ENCODE results near the gene MIB2.

MIB2 gene

DNA sequence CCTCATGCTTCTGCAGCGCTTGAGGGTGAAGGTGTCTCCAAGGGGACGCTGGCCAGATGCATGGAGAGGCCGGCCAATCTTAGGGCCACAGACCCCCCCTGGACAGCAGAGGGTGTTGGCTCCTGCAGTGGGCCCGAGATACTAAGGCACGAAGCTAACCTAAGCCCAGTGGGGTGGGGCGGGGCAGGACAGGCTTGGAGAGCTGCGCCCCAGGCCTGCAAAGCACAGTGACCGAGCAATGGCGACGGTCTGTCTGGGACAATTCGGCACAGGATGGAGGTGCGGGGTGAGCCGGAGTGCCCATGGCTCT lies 16.6 kb upstream of the MIB2 start:
- no peak for FAIRE-seq

DNA sequence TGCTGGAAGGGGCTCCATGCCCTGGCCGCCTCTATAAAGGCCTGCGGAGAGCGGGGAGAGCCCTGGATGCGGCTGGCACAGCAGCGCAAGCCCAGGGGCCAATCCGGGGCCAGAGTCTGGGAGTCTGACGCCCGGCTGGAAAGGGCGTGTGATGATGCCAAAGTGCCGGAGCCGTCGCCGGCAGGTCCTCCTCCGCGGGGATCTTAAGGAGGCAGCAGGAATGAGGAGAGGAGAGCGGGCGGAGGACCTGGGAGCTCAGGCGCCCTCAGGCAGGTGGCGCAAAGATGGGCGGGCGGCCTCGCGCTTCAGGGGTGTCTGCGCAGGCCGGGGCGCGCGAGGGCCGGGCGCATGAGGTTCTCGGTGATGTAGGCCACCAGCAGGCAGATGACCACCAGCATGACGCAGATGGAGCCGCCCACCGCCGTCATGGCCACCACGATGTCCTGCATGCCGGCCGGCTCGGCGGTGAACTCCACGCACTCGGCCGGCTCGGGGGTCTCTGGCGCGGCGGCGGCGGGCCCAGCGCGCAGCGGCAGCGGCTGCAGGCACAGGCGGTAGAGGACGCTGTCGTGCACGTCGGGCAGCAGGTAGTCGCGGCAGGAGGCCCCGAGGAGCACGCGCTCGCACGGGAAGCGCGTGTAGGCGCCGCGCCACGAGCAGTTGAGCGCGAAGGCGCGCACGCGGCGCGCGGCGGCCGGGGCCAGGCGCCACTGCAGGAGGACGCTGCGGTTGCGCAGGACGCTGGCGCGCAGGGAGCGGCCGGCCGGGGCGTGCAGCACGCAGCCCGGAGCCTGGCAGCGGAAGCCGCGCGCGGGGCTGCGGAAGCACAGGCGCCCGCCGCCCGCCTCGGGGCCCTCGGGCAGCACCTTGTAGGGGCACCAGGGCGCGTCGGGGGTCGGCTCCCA lies 16.0 kb upstream of the MIB2 start:
- no peak for FAIRE-seq

DNA sequence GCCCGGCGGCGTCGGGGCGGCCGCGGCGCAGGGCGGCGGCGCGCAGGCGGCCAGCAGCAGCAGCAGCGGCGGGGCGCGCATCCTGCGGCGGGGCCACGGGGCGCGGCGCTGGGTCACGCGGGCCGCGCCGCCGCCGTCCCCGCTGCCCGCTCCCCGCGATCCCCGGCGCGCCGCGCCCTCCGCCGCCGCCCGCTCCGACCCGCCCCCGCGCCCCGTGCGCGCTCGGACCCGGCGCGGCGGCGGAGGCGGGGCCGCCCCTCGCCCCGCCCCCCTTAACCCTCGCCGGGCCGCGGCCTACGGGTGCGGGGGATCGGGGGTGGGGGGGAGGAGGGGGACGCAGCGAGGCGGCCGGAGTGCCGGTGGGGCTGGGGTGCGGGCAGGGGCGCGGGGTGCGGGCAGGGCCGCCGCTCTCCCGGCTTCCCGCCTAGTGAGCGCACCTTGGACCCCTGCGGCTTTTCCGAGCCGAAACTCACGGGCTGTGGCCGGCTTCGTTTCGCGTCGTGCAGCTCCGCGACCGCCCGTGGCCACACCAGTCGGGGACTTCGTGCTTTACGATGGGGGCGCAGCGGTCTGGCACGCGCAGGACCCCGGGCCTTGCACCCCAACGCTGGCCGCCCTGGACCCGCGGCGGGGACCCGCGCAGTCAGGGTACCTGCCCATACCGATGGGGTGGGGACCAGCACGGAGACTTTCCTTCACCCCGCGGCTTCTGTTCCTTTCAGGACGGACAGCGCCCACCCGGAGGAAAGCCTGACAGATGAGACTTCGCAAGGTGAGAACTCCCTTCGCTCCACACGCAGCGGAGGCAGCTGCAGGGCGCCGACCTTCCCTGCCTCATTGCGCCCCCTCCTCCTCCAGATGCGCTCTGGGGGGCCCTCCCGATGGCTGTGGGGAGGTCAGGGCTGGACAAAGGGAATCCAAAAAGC lies 15.1 kb upstream of the MIB2 start, which contains the start of gene FNDC10:
FNDC10 (minus strand) TSS at position 201 of the 926 bp plus-strand sequence; CDS start at position 81, 120 bp downstream.
- no peak for FAIRE-seq

DNA sequence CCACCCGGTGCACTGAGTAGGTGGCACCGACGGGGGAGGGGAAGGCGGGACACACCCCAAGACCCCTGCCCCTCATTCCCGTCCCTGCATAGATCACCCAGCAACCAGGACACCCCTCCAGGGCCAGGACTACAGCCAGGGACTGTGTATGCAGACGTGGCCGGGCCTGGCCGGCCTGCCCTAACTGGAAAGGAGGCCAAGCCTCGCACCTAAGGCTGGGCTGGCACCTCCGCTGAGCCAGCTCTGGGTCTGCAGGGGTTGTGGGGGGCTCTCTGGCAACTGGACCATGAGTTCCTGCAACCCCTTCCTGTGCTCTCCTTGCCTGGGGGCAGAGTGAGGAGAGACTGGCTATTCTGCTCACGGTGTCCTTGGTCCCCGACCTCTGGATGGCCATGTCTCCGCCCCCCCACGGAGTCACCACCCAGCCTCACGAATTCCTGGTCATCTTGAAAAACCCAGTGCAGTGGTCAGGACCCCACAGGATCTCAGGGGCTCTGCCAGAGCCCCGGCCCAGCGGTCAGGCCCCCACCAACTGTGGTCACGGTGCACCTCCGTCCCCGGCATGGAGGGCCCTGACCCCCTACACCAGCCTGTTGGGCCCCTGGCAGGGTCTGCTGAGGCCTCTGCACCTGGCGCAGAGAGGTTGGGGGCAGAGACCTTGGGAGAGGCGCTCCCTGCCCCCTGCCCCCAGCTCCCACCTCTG lies 14.3 kb upstream of the MIB2 start:
- no peak for FAIRE-seq

DNA sequence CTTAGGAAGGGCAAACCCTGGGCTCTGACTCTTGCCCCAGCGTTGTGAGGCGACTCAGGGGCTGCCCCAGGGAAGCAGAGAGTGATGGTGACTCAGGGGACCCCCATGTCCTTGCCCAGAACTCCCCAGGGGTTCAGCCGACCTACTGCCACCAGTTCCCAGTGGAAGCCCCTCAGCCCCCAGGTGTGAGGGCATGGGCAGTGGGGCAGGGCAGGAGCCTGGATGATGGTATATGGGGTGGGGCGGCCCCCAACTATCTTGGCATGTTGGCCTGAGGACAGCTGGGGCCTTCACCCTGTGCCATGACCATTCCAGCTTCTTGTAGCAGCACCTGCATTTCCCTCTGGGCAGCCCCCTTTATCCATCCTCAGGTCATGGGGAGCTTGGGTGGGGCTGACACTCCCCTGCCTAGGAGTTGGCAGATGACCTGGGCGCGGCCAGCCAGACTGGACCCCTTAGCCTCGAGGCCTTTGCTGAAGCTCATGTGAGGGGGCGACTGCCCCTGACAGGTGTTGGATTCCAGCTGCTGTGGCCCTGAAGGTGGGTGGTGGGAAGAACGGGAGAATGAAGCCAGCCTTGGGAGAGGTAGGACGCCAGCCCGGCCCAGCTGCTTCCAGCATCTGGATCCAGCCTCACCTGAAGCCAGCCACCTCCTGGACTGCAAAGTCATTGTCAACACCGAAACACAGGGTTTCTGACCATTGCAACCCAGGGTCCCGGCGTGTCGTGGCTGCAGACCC lies 13.6 kb upstream of the MIB2 start:
- FAIRE-seq = no peak

DNA sequence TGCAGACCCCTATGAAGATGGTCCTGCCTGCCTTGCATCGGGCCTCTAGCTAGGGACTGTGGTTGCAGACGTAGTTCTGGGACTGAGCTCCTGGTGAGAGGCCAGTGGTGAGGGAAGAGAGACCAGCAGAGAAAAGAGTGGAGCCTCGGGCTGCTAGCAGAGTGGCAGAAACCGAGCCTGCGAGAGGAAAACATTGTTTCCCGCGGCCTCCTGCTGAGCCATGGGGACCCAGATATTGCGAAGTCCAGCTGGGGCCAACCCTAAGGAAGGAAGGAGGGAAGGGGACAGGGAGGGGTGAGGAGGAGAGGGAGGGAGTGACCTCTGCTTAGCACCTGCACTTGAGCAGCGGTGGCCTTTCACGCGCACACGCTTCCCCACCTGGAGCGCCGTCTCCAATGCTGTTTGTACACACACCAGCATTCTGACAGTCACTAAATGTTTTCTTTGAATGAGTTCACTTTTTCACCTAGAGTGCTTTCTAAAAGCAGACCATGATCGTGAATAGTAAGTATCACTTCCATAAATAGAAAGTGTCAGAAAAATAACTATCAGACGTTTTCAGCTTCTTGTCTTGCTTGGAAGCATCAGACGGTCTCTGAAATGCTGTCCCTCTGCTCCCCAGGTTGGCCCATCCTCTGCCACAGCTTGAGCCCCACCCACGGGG lies 12.9 kb upstream of the MIB2 start:
- FAIRE-seq = no peak

DNA sequence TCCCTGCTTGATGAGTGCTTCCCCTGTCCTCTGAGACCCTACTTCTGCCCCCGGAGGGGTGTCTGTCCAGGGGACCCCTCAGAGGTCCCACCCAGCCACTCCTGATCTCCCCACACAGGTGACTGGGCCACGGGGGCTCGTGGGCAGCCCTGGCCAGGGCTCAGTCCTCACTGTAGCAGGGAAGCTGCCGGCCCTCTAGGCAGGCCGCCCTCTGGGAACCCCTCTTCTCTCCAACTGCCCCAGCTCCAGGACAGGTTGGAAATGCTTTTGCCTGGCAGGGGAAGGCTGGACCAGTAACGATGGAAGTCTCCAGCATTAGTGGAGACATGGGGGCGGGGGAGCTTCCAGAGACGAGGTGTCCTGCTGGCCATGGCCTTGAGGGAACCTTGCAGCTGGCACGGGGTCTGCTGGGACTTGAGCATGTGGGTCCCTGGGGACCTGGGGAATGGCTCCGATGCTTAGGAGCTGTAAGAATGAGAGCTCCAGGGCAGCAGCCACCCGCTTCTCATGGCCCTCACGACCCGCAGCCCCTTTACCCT lies 12.3 kb upstream of the MIB2 start:
- FAIRE-seq = no peak

DNA sequence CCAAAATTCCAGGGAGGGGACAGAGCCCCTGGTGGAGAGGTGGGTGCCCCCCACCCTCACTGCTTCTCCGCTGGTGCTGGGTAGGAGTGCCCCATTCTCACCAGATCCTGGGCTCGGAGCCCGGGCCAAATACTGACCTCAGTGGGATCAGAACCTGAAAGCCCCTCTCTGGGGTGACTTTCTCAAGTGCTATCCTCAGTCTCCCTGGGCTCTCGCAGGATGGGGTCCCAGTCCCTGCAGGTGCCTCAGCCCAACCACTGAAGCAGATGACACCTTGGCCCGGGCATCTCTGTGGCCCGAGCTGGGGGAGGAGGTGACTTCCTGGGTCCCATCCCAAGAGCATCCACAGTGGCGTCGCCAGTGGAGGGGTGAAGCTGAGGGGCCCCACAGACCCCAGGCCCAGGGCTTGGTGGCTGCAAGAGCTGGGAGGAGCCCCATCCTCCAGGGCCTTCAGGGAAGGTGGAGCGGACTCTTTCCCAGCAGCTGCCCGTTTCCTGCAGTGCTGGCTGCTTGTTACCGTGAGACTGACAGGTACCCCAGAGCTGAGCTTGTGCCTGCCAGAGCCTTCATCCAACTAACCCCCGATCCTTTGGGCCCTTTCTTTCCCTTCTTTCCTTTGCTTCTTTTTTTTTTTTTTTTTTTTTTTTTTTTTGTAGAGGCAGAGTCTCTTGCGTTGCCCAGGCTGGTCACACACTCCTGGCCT lies 11.5 kb upstream of the MIB2 start:
- no peak for FAIRE-seq

DNA sequence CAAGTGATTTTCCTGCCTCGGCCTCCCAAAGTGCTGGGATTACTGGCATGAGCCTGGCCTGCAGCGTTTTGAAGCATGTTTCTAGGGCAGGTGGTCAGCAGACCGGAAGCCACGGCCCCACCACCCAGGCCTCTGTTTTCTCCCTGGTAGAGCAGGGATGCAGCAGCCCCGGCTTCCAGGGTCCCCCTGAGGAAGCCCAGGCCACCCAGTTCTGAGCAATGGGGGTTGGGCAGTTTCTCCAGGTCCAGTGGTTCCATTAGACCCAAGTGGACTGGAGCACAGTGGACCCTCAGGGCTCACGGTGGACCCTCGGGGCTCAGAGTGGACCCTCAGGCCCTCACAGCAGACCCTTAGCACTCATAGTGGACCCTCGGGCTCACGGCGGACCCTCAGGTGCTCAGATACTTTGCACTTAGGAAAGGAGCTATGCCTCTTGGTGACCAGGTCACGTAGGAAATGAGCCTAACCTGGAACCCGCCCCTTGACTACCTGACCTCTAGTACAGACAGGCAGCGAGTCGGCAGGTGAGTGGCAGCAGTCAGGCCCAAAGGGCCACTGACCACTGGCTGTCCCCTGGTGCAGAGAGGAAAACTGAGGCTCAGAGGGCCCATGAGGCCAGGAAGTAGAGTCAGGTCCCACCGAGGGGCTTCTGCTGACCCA lies 10.8 kb upstream of the MIB2 start:
- no peak for FAIRE-seq

DNA sequence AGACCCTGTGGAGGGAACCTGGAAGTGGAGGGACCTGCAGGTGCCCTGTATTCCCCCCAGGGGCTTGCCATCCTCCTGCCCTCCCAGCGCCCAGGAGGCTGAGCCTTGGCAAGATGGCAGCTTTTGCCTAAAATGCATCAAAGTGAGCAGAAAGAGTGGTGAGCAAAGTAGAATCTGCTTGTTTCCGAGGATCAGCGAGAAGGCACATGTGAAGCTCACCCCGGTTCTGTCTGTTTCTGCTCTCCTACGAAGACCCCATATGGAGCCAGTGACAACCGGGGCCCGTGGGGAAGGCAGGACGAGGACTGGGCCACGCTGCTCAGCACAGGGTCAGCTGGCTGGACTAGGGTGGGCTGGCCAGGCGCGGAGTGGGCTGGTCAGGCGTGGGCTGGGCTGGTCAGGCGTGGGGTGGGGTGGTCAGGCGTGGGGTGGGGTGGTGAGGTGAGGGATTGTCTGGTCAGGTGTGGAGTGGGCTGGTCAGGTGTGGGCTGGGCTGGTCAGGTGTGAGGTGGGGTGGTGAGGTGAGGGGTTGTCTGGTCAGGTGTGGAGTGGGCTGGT lies 10.2 kb upstream of the MIB2 start:
- no peak for FAIRE-seq

DNA sequence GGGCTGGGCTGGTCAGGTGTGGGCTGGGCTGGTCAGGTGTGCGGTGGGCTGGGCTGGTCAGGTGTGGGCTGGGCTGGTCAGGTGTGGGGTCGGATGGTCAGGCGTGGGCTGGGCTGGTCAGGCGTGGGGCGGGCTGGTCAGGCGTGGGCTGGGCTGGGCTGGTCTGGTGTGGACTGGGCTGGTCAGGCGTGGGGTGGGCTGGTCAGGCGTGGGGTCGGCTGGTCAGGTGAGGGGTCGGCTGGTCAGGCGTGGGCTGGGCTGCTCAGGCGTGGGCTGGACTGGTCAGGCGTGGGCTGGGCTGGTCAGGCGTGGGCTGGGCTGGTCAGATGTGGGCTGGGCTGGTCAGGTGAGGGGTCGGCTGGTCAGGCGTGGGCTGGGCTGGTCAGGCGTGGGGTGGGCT lies 9.6 kb upstream of the MIB2 start:
- FAIRE-seq = no peak

DNA sequence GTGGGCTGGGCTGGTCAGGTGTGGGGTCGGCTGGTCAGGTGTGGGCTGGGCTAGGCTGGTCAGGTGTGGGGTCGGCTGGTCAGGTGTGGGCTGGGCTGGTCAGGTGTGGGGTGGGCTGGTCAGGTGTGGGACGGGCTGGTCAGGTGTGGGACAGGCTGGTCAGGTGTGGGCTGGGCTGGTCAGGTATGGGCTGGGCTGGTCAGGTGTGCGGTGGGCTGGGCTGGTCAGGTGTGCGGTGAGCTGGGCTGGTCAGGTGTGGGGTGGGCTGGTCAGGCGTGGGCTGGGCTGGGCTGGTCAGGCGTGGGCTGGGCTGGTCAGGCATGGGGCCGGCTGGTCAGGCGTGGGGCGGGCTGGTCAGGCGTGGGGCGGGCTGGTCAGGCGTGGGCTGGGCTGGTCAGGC lies 9.1 kb upstream of the MIB2 start:
- FAIRE-seq = no peak

DNA sequence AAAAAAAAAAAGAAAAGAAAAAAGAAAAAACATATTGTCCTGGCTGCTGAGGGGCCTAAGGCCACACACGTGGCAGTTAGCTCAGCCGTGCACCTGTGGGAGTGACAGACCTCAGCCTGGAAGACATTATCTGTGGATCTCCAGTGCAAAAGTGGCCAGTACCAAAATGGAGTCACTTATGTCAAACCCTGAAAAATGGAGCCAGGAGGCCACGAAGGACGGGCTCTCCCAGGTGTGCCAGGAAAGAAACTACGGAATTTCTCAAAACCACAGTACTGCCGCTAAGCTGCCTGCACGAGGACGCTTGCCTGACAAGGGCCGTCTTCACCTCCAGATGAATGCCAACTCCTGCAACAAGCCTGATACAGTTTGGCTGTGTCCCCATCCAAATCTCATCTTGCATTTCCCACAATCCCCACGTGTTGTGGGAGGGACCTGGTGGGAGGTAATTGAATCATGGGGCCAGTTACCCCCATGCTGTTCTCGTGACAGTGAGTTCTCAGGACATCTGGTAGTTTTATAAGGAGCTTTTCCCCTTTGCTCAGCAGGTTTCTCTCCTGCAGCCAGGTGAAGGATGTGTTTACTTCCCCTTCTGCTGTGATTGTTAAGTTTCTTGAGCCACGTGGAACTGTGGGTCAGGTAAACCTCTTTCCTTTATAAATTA lies 5.3 kb upstream of the MIB2 start:
- FAIRE-seq = no peak

DNA sequence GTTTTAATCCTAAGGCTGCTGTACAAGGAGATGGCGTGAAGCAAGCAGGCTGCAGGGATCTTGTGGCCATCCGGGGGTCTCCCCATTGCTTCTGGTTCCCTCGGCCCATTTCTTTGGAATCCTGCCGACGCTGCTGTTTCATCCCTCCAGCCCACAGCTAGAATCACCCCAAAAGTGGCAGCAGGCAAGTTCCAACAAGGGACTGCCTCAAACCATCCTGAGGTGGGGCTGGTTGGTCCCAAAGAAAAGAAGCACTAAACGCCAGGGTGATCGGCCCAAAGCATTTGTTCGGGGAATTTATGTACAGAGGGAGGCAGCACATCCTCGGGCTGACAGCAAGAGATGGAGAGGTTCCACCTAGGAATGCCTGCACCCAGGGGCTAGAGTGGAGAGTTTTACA lies 4.5 kb upstream of the MIB2 start:
- FAIRE-seq = no peak

DNA sequence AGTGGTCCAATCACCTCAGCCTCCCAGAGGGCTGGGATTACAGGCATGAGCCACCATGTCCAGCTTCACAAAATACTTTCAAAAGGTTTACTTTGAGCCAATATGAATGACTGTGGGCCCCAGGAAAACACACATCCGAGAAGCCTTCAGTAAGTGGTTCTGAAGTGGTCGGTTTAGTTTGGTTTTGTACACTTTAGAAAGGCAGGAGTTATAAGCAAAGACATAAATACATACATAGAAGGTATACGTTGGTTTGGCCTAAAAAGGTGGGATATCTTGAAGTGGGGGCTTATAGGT lies 3.2 kb upstream of the MIB2 start:
- no peak for FAIRE-seq

DNA sequence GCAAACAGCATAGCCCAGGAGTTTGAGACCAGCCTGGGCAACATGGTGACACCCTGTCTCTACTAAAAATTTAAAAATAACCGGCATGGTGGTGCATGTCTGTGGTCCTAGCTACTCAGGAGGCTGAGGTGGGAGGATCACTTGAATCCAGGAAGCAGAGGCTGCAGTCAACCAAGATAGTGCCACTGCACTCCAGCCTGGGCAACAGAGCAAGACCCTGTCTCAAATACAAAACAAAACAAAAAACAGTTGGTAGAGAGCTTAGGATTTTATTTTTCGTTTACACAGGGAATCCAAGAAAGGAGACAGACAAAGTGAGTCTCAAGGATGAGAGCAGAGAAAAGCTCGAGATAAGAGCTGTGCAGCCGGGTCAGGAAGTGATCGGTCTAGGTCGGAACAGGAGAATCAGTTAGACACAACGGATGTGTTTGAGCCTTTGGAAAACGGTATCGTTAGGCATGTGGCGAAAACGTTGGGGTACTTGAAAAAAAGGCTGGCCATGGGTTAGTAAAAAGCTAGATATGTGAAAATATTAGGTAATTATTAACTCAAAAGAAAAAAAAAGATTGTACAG lies 1.7 kb upstream of the MIB2 start:
- FAIRE-seq = no peak

DNA sequence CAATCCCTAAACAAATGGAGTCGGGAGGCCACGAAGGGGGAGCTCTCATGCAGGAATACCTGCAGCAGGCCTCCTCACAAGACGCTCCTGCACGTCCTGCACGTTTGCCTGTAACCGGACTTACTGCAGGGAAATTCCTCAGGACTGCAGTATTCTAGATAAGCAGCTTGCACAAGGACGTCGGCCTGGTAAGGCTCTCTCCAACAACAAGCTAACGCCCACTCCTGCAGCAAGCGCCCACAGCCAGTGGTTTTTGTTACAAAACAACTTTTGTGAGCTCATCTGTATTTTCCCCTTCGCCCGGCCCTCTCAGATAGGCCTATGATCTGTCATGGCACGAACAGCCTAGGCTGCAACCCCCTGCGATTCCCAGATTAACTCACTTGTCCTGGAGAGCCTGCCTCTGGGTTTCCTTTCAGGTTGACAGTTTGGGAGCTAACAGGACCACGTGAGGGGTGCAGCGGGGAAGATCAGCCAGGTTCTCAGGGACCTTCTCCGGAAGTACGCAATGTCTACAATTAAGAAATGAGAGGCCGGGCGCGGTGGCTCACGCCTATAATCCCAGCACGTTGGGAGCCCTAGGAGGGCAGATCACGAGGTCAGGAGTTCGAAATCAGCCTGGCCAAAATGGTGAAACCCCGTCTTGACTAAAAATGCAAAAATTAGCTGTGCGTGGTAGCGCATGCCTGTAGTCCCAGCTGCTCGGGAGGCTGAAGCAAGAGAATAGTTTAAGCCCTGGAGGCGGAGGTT lies 921 bp upstream of the MIB2 start:
- FAIRE-seq = no peak

DNA sequence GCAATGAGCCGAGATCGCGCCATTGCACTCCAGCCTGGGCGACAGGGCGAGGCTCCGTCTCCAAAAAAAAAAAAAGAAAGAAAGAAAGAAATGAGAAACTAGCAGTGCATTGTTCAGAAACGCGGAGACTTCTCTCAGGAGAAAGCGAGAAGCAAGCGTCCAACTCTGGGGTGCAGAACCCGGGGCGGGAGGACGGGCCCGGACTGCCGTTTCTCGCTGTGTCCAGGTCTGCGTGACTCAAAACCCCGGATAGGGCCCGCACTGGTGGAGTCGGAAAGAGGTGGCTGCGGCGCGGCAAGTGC lies 395 bp upstream of the MIB2 start:
- no peak for FAIRE-seq
